Sigmoid colon (tissue), 7 donors: Measurements from ENCODE around the gene CDC42BPB. TPM values are rescaled to one million over a fixed set of nuclear protein-coding genes. Genes with fewer than 3 reads are reported as not detected.

Source experiments
- DNase-seq: peaks from one replicate; pipeline ENCODE4 v3.0.0-alpha.2; 2019
- H3K27ac ChIP-seq, 4 donors: fragments of 200-600 bp; sonication (generic); one replicate each; pipeline ENCODE4 v1.5.1; 2016 to 2019; ENCODE audit warnings: mild to moderate bottlenecking in 1 of 4
- H3K27me3 ChIP-seq, 3 donors: fragments of 200-600 bp; sonication (generic); one replicate each; pipeline ENCODE4 v1.5.1; 2019; ENCODE audit warnings: mild to moderate bottlenecking in 1 of 3
- H3K36me3 ChIP-seq, 4 donors: fragments of 200-600 bp; sonication (generic); one replicate each; pipeline ENCODE4 v1.5.1; 2016 to 2019
- H3K4me1 ChIP-seq, 4 donors: fragments of 200-600 bp; sonication (generic); one replicate each; pipeline ENCODE4 v1.5.1; 2017 to 2019
- H3K4me3 ChIP-seq, 4 donors: fragments of 200-600 bp; sonication (generic); one replicate each; pipeline ENCODE4 v1.5.1; 2017 to 2019; ENCODE audit warnings: mild to moderate bottlenecking in 2 of 4, moderate library complexity in 1 of 4
- H3K9me3 ChIP-seq, 4 donors: fragments of 200-600 bp in 3 of 4; sonication (generic) in 3 of 4; one replicate each; pipeline versions ENCODE4 v1.5.1 to v1.6.1; 2013 to 2019
- CTCF ChIP-seq, 4 experiments: fragments of 450-650 bp in 3 of 4; fragments of 200-600 bp in 1 of 4; IDR thresholded peaks; one replicate each; pipeline ENCODE4 v1.5.1; 2016 to 2019; ENCODE audit warnings: antibody characterized with exemption in 4 of 4, mild to moderate bottlenecking in 3 of 4, moderate library complexity in 2 of 4
- EP300 ChIP-seq, 4 donors: sonication (generic); formaldehyde crosslinking; IDR thresholded peaks; one replicate each; pipeline ENCODE4 v1.6.1; 2017; ENCODE audit warnings: antibody characterized with exemption in 4 of 4
- POLR2A ChIP-seq, 2 donors: fragments of 450-650 bp; IDR thresholded peaks; one replicate each; pipeline ENCODE4 v1.6.1; 2016; ENCODE audit warnings: antibody characterized with exemption in 2 of 2, mild to moderate bottlenecking in 2 of 2, moderate library complexity in 2 of 2
- POLR2AphosphoS5 ChIP-seq, 4 donors: sonication (generic); formaldehyde crosslinking; IDR thresholded peaks; one replicate each; pipeline ENCODE4 v1.6.1; 2017; ENCODE audit warnings: antibody characterized with exemption in 4 of 4
- WGBS, 2 donors: extraction: QIAGEN DNeasy Blood & Tissue Kit; methylation state at CpG; one replicate each; pipeline ENCODE4 v1.1.7; 2013; 5-methylcytosine and 5-hydroxymethylcytosine counted together
- intact Hi-C: fragments of 100-400 bp; cut with DNase I; formaldehyde crosslinking; loops from one replicate; pipeline ENCODE4 v1.15.1; 2023
- polyA plus RNA-seq, 3 donors: library from polyadenylated mRNA; stranded (reverse); fragments of 200-250 nt; gene quantifications; one replicate each; pipeline ENCODE4 v1.2.3, GENCODE V29; 2013
- total RNA-seq, 4 donors: library from RNA; depleted of rRNA; stranded (reverse); fragments of >200 nt; gene quantifications; one replicate each; pipeline ENCODE4 v1.1.0, GENCODE V29; 2016
- donor health status: healthy with polysubstance abuse.
- donor health status: Bipolar disorder and iron deficiency.
- donor health status: healthy.

The CDC42BPB gene
- total and polyA plus RNA-seq, 7 donors = 18.0 to 82.3 (median 58.5) TPM

DNA sequence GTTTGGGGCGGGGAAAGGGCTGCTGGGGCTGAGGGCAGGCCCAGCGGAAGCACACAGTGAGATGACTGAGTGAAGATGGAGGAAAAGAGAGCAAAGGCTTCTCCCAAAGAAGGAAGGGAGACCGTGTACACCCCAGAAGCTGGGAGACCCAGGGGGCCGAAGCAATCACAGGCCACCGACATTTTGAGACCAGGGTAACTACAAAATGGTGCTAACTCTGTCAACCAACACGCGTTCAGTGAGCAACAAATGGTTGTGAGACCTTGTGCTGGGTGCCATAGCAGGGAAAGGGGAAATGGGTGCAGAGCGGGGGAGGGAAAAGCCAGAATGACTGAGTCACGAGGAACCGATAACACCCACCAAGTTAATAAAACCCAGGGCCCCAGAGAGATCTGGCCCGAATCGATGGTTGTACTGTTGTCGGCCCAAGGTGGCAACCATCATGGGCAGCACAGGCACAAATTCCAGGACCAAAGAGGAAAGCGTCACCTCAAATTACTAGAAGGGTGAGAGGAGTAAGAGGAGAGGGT lies 50.3 kb downstream of the CDC42BPB start:
- no peaks in the 10 kb centered on the region for H3K4me1 ChIP-seq
- H3K9me3 ChIP-seq = no peaks in the 10 kb centered on the region
- H3K4me3 ChIP-seq = no peak overlapping the region
- no peak overlapping the region for H3K27ac ChIP-seq
- no peak for TF ChIP-seq POLR2AphosphoS5 (IDR thresholded peaks at IDR 0.05)
- no peak for TF ChIP-seq CTCF (IDR thresholded peaks at IDR 0.05)
- TF ChIP-seq EP300 (IDR thresholded peaks at IDR 0.05) = no peak
- no peak for TF ChIP-seq POLR2A (IDR thresholded peaks at IDR 0.05)
- no peaks in the 10 kb centered on the region for H3K27me3 ChIP-seq
- H3K36me3 ChIP-seq = peaks cover 11 to 75% (median 37%) of the 10 kb centered on the region in 4 donors
- peak; percentile 15 for DNase-seq
- WGBS, 2 donors = 96 to 97% methylated on average over 14 of the region's 14 CpGs
- intact Hi-C loops = no loop called here

- peak; percentile 13 for DNase-seq
- Histone ChIP-seq H3K27ac (no peak overlapping the region), H3K9me3 (no peaks in the 10 kb centered on the region), H3K27me3 (no peaks in the 10 kb centered on the region), H3K36me3 (peaks cover 11 to 78% (median 41%) of the 10 kb centered on the region in 4 donors), H3K4me1 (no peaks in the 10 kb centered on the region), H3K4me3 (no peak overlapping the region)
- 95% methylated on average over 8 of the region's 8 CpGs for WGBS, 2 donors
- intact Hi-C loops = no loop called here
- TF ChIP-seq POLR2AphosphoS5 (IDR thresholded peaks at IDR 0.05) (no peak), EP300 (IDR thresholded peaks at IDR 0.05) (no peak), CTCF (IDR thresholded peaks at IDR 0.05) (no peak), POLR2A (IDR thresholded peaks at IDR 0.05) (no peak)
These were observed 51.2 kb downstream of the CDC42BPB start for GRCh38 chr14:103006106-103006505.

DNA sequence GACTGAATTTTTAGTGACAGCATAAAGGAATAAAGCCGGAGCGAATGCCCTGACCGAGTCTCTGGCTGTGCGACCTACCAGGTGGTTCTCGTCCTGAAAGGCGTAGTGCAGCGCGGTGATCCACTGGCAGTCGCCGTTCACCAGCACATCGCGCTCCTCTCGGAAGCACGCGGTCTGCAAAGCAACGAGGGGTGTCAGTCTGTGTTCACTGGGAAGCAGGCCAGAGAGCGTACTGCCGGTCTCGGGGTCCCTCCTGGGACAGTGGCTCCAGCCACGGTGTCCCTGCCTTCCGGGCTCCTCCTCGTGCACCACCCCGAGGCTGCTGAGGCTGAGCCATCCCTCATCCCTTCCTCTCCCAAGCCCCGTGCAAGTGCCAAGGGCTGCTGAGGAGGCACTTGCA lies 53.5 kb downstream of the CDC42BPB start:
- 93 to 94% methylated on average over 24 of the region's 24 CpGs for WGBS, 2 donors
- H3K9me3 ChIP-seq = no peaks in the 10 kb centered on the region
- no peak for DNase-seq
- H3K4me1 ChIP-seq = no peaks in the 10 kb centered on the region
- no peak overlapping the region for H3K27ac ChIP-seq
- intact Hi-C loops = no loop called here
- no peak overlapping the region for H3K4me3 ChIP-seq
- no peaks in the 10 kb centered on the region for H3K27me3 ChIP-seq
- no peak for TF ChIP-seq POLR2A (IDR thresholded peaks at IDR 0.05)
- no peak for TF ChIP-seq CTCF (IDR thresholded peaks at IDR 0.05)
- TF ChIP-seq POLR2AphosphoS5 (IDR thresholded peaks at IDR 0.05) = no peak
- no peak for TF ChIP-seq EP300 (IDR thresholded peaks at IDR 0.05)
- H3K36me3 ChIP-seq = peaks cover 11 to 79% (median 46%) of the 10 kb centered on the region in 4 donors

DNA sequence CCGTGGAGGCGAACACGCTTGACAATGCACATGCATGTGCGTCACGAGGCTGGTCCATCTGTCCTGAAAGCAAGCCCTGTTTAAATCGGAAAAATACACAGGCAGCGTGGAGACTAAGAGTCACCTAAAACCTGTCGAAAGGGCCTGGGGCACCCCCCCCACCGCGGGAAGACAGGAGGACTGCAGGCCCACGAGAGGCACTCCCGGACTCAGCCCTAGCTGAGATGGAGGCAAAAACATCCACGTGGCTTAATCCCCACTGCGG lies 54.1 kb downstream of the CDC42BPB start:
- WGBS, 2 donors = 92 to 93% methylated on average over 14 of the region's 14 CpGs
- Histone ChIP-seq H3K27me3 (no peaks in the 10 kb centered on the region), H3K9me3 (no peaks in the 10 kb centered on the region), H3K4me1 (no peaks in the 10 kb centered on the region), H3K27ac (no peak overlapping the region), H3K36me3 (peaks cover 11 to 81% (median 47%) of the 10 kb centered on the region in 4 donors), H3K4me3 (no peak overlapping the region)
- intact Hi-C loops = no loop called here
- no peak for TF ChIP-seq POLR2AphosphoS5 (IDR thresholded peaks at IDR 0.05)
- DNase-seq = no peak

DNA sequence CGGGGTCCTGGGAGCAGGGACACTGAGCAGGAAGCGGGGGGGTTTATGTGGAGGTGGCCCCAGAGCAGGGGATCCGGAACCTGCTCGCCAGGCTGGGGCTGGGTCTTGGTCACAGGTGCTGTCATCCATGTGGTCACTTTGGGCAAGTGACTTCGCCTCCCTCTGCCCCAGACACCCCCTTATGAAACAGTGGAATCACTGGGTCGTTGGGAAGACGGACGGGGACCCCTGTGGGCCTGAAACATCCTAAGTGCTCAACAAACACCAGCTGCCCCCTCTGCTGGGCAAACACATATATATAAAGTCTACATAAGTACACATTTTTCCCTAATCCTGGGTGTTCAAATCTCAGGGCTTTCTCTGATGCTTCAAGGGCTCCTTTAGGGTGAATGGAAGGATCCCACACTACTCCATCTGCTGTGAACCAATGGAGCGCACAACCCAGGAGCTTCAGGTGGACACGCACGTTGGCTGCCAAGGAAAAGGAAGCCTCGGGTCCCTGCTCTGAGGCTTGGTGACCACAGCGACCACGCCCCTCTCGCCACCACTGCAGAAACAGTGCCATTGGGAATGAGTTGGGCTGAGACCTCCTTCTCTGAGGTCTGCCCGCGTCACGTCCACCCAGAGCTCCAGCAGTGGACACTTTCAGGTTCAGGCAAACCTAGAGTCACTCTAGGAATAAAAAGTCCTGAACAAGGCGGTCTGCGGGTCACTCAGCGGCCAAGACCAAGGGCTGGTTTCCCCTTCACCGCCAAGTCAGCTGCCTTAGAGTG lies 54.6 kb downstream of the CDC42BPB start:
- no peaks in the 10 kb centered on the region for H3K27me3 ChIP-seq
- H3K9me3 ChIP-seq = no peaks in the 10 kb centered on the region
- DNase-seq = no peak
- 89 to 93% methylated on average over 22 of the region's 22 CpGs for WGBS, 2 donors
- no peak overlapping the region for H3K27ac ChIP-seq
- intact Hi-C loops = no loop called here
- peaks cover 11 to 81% (median 42%) of the 10 kb centered on the region in 4 donors for H3K36me3 ChIP-seq
- H3K4me1 ChIP-seq = no peaks in the 10 kb centered on the region
- TF ChIP-seq POLR2A (IDR thresholded peaks at IDR 0.05) (no peak), EP300 (IDR thresholded peaks at IDR 0.05) (no peak), CTCF (IDR thresholded peaks at IDR 0.05) (no peak), POLR2AphosphoS5 (IDR thresholded peaks at IDR 0.05) (no peak)
- H3K4me3 ChIP-seq = no peak overlapping the region
